ENCODE results near the gene CNIH3.

Gene CNIH3

GRCh38 chr1:224588515-224588914, 27.6 kb upstream of the CNIH3 start:
- H3K36me3 ChIP-seq (ENCODE audit: control insufficient read depth in 1 of 2, insufficient read depth in 2 of 2, low read length in 2 of 2), result no peaks in the 10 kb centered on the region
- no peak overlapping the region for H3K27ac ChIP-seq (ENCODE audit: low read depth, low read length)
- H3K4me1 ChIP-seq (ENCODE audit: control insufficient read depth in 1 of 2, insufficient read depth in 2 of 2, low read length in 2 of 2), result peaks cover 0 to 2% of the 10 kb centered on the region in 2 donors
- no peak overlapping the region for H3K9ac ChIP-seq (ENCODE audit: low read depth in 1 of 2, low read length in 2 of 2)
- no peaks in the 10 kb centered on the region for H3K27me3 ChIP-seq (ENCODE audit: control insufficient read depth in 1 of 2, insufficient read depth in 2 of 2, low read length in 2 of 2)
- H3K9me3 ChIP-seq (ENCODE audit: control insufficient read depth in 1 of 2, low read length in 2 of 2), result peaks cover 0 to 4% of the 10 kb centered on the region in 2 donors
- H3K4me3 ChIP-seq (ENCODE audit: low read depth in 1 of 2, low read length in 2 of 2), result no peak overlapping the region

GRCh38 chr1:224589006-224589405, 27.1 kb upstream of the CNIH3 start:
- Histone ChIP-seq H3K27ac (ENCODE audit: low read depth, low read length) (no peak overlapping the region), H3K9me3 (ENCODE audit: control insufficient read depth in 1 of 2, low read length in 2 of 2) (peaks cover 0 to 4% of the 10 kb centered on the region in 2 donors), H3K4me1 (ENCODE audit: control insufficient read depth in 1 of 2, insufficient read depth in 2 of 2, low read length in 2 of 2) (peaks cover 0 to 2% of the 10 kb centered on the region in 2 donors), H3K36me3 (ENCODE audit: control insufficient read depth in 1 of 2, insufficient read depth in 2 of 2, low read length in 2 of 2) (no peaks in the 10 kb centered on the region), H3K4me3 (ENCODE audit: low read depth in 1 of 2, low read length in 2 of 2) (no peak overlapping the region), H3K9ac (ENCODE audit: low read depth in 1 of 2, low read length in 2 of 2) (no peak overlapping the region), H3K27me3 (ENCODE audit: control insufficient read depth in 1 of 2, insufficient read depth in 2 of 2, low read length in 2 of 2) (no peaks in the 10 kb centered on the region)

- no peak overlapping the region for H3K27ac ChIP-seq (ENCODE audit: low read depth, low read length)
- no peak overlapping the region for H3K9ac ChIP-seq (ENCODE audit: low read depth in 1 of 2, low read length in 2 of 2)
- H3K27me3 ChIP-seq (ENCODE audit: control insufficient read depth in 1 of 2, insufficient read depth in 2 of 2, low read length in 2 of 2), result no peaks in the 10 kb centered on the region
- H3K4me3 ChIP-seq (ENCODE audit: low read depth in 1 of 2, low read length in 2 of 2), result no peak overlapping the region
- no peaks in the 10 kb centered on the region for H3K36me3 ChIP-seq (ENCODE audit: control insufficient read depth in 1 of 2, insufficient read depth in 2 of 2, low read length in 2 of 2)
- peaks cover 0 to 4% of the 10 kb centered on the region in 2 donors for H3K9me3 ChIP-seq (ENCODE audit: control insufficient read depth in 1 of 2, low read length in 2 of 2)
- peaks cover 0 to 2% of the 10 kb centered on the region in 2 donors for H3K4me1 ChIP-seq (ENCODE audit: control insufficient read depth in 1 of 2, insufficient read depth in 2 of 2, low read length in 2 of 2)
These were observed 24.8 kb upstream of the CNIH3 start for GRCh38 chr1:224591326-224591725.

- no peak overlapping the region for H3K9ac ChIP-seq (ENCODE audit: low read depth in 1 of 2, low read length in 2 of 2)
- peaks cover 0 to 4% of the 10 kb centered on the region in 2 donors for H3K9me3 ChIP-seq (ENCODE audit: control insufficient read depth in 1 of 2, low read length in 2 of 2)
- H3K27me3 ChIP-seq (ENCODE audit: control insufficient read depth in 1 of 2, insufficient read depth in 2 of 2, low read length in 2 of 2), result no peaks in the 10 kb centered on the region
- H3K27ac ChIP-seq (ENCODE audit: low read depth, low read length), result no peak overlapping the region
- H3K4me3 ChIP-seq (ENCODE audit: low read depth in 1 of 2, low read length in 2 of 2), result no peak overlapping the region
- peaks cover 0 to 2% of the 10 kb centered on the region in 2 donors for H3K4me1 ChIP-seq (ENCODE audit: control insufficient read depth in 1 of 2, insufficient read depth in 2 of 2, low read length in 2 of 2)
- H3K36me3 ChIP-seq (ENCODE audit: control insufficient read depth in 1 of 2, insufficient read depth in 2 of 2, low read length in 2 of 2), result no peaks in the 10 kb centered on the region
These were observed 23.2 kb upstream of the CNIH3 start for GRCh38 chr1:224592636-224593582.

DNA sequence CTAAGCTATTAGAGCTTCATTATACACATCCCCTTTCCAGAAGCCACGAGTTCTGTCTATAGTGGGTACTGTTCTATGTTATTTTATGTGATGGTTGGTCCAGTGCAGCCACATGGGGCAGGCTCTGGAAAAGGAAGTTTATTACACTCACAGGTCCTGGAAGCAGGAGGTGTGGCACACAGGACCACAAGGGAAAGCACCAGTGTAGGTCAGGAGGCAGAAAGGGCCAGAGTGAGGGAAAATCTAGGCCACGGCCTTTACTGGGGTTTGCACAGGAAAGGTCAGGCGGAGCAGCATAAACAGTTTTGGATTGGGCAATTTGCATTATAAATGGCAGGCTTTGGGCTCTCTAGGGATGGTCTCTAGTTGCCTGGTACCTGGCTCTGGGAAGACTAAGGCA, 21.8 kb upstream of the CNIH3 start:
- no peak overlapping the region for H3K4me3 ChIP-seq (ENCODE audit: low read depth in 1 of 2, low read length in 2 of 2)
- H3K9me3 ChIP-seq (ENCODE audit: control insufficient read depth in 1 of 2, low read length in 2 of 2), result no peaks in the 10 kb centered on the region
- peaks cover 0 to 2% of the 10 kb centered on the region in 2 donors for H3K4me1 ChIP-seq (ENCODE audit: control insufficient read depth in 1 of 2, insufficient read depth in 2 of 2, low read length in 2 of 2)
- no peaks in the 10 kb centered on the region for H3K27me3 ChIP-seq (ENCODE audit: control insufficient read depth in 1 of 2, insufficient read depth in 2 of 2, low read length in 2 of 2)
- no peaks in the 10 kb centered on the region for H3K36me3 ChIP-seq (ENCODE audit: control insufficient read depth in 1 of 2, insufficient read depth in 2 of 2, low read length in 2 of 2)
- no peak overlapping the region for H3K27ac ChIP-seq (ENCODE audit: low read depth, low read length)
- no peak overlapping the region for H3K9ac ChIP-seq (ENCODE audit: low read depth in 1 of 2, low read length in 2 of 2)

GRCh38 chr1:224594851-224595250, 21.3 kb upstream of the CNIH3 start:
- Histone ChIP-seq H3K27me3 (ENCODE audit: control insufficient read depth in 1 of 2, insufficient read depth in 2 of 2, low read length in 2 of 2) (no peaks in the 10 kb centered on the region), H3K36me3 (ENCODE audit: control insufficient read depth in 1 of 2, insufficient read depth in 2 of 2, low read length in 2 of 2) (no peaks in the 10 kb centered on the region), H3K4me1 (ENCODE audit: control insufficient read depth in 1 of 2, insufficient read depth in 2 of 2, low read length in 2 of 2) (peaks cover 0 to 2% of the 10 kb centered on the region in 2 donors), H3K4me3 (ENCODE audit: low read depth in 1 of 2, low read length in 2 of 2) (no peak overlapping the region), H3K27ac (ENCODE audit: low read depth, low read length) (no peak overlapping the region), H3K9me3 (ENCODE audit: control insufficient read depth in 1 of 2, low read length in 2 of 2) (no peaks in the 10 kb centered on the region), H3K9ac (ENCODE audit: low read depth in 1 of 2, low read length in 2 of 2) (no peak overlapping the region)

DNA sequence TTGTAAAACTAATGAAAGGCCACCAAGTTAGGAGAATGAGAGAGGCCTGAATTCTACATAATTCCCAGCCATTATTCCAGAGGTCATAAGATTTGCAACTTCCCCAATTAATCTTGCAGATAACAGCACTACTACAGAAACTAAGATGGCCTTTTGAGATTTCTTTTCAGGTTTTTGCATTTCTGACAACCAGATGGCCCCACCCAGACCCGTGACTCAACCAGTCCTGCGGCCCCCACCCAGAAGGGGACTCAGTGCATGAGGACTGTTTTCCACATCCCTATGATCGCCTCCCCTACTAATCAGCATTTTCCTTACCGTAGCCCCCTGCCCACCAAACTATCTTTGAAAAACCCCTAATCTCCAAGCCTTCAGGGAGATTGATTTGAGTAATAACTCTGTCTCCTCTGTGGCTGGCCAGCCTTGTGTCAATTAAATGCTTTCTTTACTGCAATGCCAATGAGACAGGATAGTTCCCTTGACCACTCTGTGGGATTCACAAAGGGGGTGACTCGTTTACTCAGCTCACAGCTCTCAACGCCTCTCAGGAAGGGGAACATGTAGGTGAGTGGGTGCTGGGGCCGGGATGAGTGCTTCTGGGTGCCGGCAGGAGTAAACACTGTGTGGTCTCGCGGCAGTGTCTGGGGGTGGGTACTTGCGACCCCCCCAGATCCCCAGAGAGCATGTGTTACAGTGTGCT, 10.5 kb upstream of the CNIH3 start:
- H3K36me3 ChIP-seq (ENCODE audit: control insufficient read depth in 1 of 2, insufficient read depth in 2 of 2, low read length in 2 of 2), result no peaks in the 10 kb centered on the region
- no peak overlapping the region for H3K27ac ChIP-seq (ENCODE audit: low read depth, low read length)
- H3K4me1 ChIP-seq (ENCODE audit: control insufficient read depth in 1 of 2, insufficient read depth in 2 of 2, low read length in 2 of 2), result peaks cover 0 to 6% of the 10 kb centered on the region in 2 donors
- no peak overlapping the region for H3K9ac ChIP-seq (ENCODE audit: low read depth in 1 of 2, low read length in 2 of 2)
- H3K9me3 ChIP-seq (ENCODE audit: control insufficient read depth in 1 of 2, low read length in 2 of 2), result no peaks in the 10 kb centered on the region
- no peak overlapping the region for H3K4me3 ChIP-seq (ENCODE audit: low read depth in 1 of 2, low read length in 2 of 2)
- H3K27me3 ChIP-seq (ENCODE audit: control insufficient read depth in 1 of 2, insufficient read depth in 2 of 2, low read length in 2 of 2), result no peaks in the 10 kb centered on the region

DNA sequence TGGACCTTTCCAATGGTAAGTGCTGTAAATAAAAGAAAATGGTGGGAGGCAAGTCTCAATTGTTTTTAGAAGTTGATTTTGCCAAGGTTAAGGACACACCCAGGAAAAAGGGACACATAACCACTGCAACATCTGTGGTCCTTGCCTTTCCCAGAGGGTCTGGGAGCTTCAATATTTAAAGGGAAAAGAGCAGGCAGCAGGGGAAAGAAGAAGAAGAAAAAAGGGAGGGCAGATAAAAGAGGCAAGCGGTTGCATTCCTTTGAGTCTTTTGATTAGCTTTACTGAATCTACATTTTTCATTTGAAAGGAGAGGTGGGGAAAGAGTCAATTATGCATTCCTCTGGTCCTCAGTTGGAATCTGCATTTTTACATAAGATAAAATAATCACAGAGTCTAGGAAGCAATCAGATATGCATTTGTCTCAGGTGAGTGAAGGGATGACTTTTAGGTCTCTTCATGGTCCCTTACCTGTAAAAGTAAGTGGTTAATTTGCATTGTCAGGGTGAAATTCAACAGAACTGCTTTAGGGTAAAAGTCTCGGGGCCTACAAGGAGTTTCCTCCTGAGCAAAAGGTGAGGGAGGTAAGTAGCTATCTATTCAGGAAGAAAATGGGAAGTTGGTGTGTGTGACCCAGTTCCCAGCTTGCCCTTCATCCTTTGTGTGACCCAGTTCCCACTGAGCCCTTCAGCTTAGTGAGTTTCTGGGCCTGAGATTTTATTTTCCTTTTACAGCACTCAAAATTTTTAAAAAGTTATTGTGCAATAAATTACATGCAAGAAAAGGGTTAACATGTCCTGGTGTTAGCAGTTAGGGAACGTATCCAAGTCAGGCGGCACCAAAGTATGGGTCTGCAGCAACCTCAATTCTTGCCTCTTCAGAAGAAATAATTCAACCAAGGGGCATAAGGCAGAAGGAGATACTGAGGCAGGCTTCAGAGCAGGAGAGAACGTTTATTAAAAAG, 8.6 kb upstream of the CNIH3 start:
- no peaks in the 10 kb centered on the region for H3K36me3 ChIP-seq (ENCODE audit: control insufficient read depth in 1 of 2, insufficient read depth in 2 of 2, low read length in 2 of 2)
- no peaks in the 10 kb centered on the region for H3K9me3 ChIP-seq (ENCODE audit: control insufficient read depth in 1 of 2, low read length in 2 of 2)
- no peaks in the 10 kb centered on the region for H3K27me3 ChIP-seq (ENCODE audit: control insufficient read depth in 1 of 2, insufficient read depth in 2 of 2, low read length in 2 of 2)
- H3K27ac ChIP-seq (ENCODE audit: low read depth, low read length), result no peak overlapping the region
- peaks cover 0 to 6% of the 10 kb centered on the region in 2 donors for H3K4me1 ChIP-seq (ENCODE audit: control insufficient read depth in 1 of 2, insufficient read depth in 2 of 2, low read length in 2 of 2)
- H3K9ac ChIP-seq (ENCODE audit: low read depth in 1 of 2, low read length in 2 of 2), result no peak overlapping the region
- H3K4me3 ChIP-seq (ENCODE audit: low read depth in 1 of 2, low read length in 2 of 2), result no peak overlapping the region

DNA sequence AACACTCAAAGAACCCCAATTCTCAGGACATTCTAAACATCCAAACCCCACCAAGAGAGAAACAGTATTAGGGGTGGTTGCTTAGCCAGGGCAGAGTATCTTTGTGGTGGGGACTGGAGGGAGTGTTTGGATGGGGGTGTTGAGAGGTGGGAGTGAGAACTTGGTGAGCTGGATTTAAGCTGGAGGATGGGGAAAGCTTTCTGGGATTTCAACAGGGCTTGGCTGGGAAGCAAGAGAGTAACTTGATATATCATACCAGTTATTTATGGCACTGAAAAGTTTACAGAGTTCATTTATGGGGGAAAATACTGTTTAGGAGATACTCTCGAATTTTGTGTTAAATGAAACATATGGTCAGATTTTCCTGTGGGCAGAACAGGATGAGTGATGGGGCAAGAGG, 6.8 kb upstream of the CNIH3 start:
- Histone ChIP-seq H3K9me3 (ENCODE audit: control insufficient read depth in 1 of 2, low read length in 2 of 2) (no peaks in the 10 kb centered on the region), H3K27ac (ENCODE audit: low read depth, low read length) (no peak overlapping the region), H3K4me3 (ENCODE audit: low read depth in 1 of 2, low read length in 2 of 2) (no peak overlapping the region), H3K36me3 (ENCODE audit: control insufficient read depth in 1 of 2, insufficient read depth in 2 of 2, low read length in 2 of 2) (no peaks in the 10 kb centered on the region), H3K9ac (ENCODE audit: low read depth in 1 of 2, low read length in 2 of 2) (no peak overlapping the region), H3K4me1 (ENCODE audit: control insufficient read depth in 1 of 2, insufficient read depth in 2 of 2, low read length in 2 of 2) (peaks cover 0 to 6% of the 10 kb centered on the region in 2 donors), H3K27me3 (ENCODE audit: control insufficient read depth in 1 of 2, insufficient read depth in 2 of 2, low read length in 2 of 2) (no peaks in the 10 kb centered on the region)
